Ascending aorta (tissue), 2 donors: Measurements from ENCODE around the gene DSC2. TPM values are rescaled to one million over a fixed set of nuclear protein-coding genes. Genes with fewer than 3 reads are reported as not detected.
A peak's percentile ranks its signal among the peaks of the same experiment; 100 is the strongest.
"Not testable (repeated sequence)": the region's sequence is repeated elsewhere in the genome, so short reads cannot be mapped to it uniquely, and the experiment has no call there.

ENCODE experiments used
- DNase-seq, 2 donors: peaks; one replicate each; pipeline ENCODE4 v3.0.0-alpha.2; 2019; ENCODE audit warnings: low spot score in 2 of 2
- H3K27ac ChIP-seq, 2 donors: fragments of 200-600 bp; sonication (generic); one replicate each; pipeline ENCODE4 v1.5.1; 2016 to 2017; ENCODE audit warnings: mild to moderate bottlenecking in 1 of 2
- H3K27me3 ChIP-seq: fragments of 200-600 bp; sonication (generic); one replicate; pipeline ENCODE4 v1.5.1; 2017
- H3K36me3 ChIP-seq, 2 donors: fragments of 200-600 bp; sonication (generic); one replicate each; pipeline ENCODE4 v1.5.1; 2016
- H3K4me1 ChIP-seq, 2 donors: fragments of 200-600 bp; sonication (generic); one replicate each; pipeline ENCODE4 v1.5.1; 2016 to 2017; ENCODE audit warnings: mild to moderate bottlenecking in 1 of 2
- H3K4me3 ChIP-seq, 2 donors: fragments of 200-600 bp; sonication (generic); one replicate each; pipeline ENCODE4 v1.5.1; 2016 to 2017; ENCODE audit warnings: mild to moderate bottlenecking in 1 of 2
- H3K9me3 ChIP-seq, 2 donors: fragments of 200-600 bp; sonication (generic); one replicate each; pipeline ENCODE4 v1.5.1; 2016
- CTCF ChIP-seq, 3 experiments: fragments of 200-600 bp in 2 of 3; fragments of 450-650 bp in 1 of 3; sonication (generic) in 2 of 3; IDR thresholded peaks; one replicate each; pipeline ENCODE4 v1.5.1; 2016 to 2019; ENCODE audit warnings: antibody characterized with exemption in 3 of 3, mild to moderate bottlenecking in 1 of 3, moderate library complexity in 1 of 3
- intact Hi-C: fragments of 100-400 bp; cut with DNase I; formaldehyde crosslinking; loops from one replicate; pipeline ENCODE4 v1.15.1; 2023
- total RNA-seq: library from RNA; depleted of rRNA; stranded (reverse); fragments of >200 nt; gene quantifications from one replicate; pipeline ENCODE4 v1.1.0, GENCODE V29; 2016

The DSC2 gene
- total RNA-seq, 1 donor from 2014 or later, result 4.4 TPM

GRCh38 chr18:31042406-31043181 lies 59.6 kb downstream of the DSC2 start, which contains the start of gene DSC3:
Gene DSC3, minus strand, starts transcription at chr18:31042742. Its CDS starts 82 bp downstream, at chr18:31042660.
- TF ChIP-seq CTCF (IDR thresholded peaks at IDR 0.05), result no peak
- Histone ChIP-seq H3K27me3 (peaks cover 11% of the 10 kb centered on the region), H3K9me3 (no peaks in the 10 kb centered on the region), H3K4me3 (peak within 1 kb of the TSS; percentile 30 to 50), H3K36me3 (no peaks in the 10 kb centered on the region), H3K27ac (no peak within 1 kb of the TSS), H3K4me1 (no peaks in the 10 kb centered on the region)
- no peak for DNase-seq
- intact Hi-C loops, result no loop called here

- no peaks in the 10 kb centered on the region for H3K4me1 ChIP-seq
- no peak for DNase-seq
- no peak overlapping the region for H3K27ac ChIP-seq
- peak overlapping the region; percentile 21 to 50 for H3K4me3 ChIP-seq
- no peak for TF ChIP-seq CTCF (IDR thresholded peaks at IDR 0.05)
- no peaks in the 10 kb centered on the region for H3K9me3 ChIP-seq
- peaks cover 11% of the 10 kb centered on the region for H3K27me3 ChIP-seq
- intact Hi-C loops, result no loop called here
- H3K36me3 ChIP-seq, result no peaks in the 10 kb centered on the region
Measured at GRCh38 chr18:31042084-31042405, 60.2 kb downstream of the DSC2 start.

- intact Hi-C loops, result no loop called here
- DNase-seq, result no peak
- no peak for TF ChIP-seq CTCF (IDR thresholded peaks at IDR 0.05)
- Histone ChIP-seq H3K27ac (no peak overlapping the region), H3K27me3 (peaks cover 11% of the 10 kb centered on the region), H3K4me1 (no peaks in the 10 kb centered on the region), H3K4me3 (peak overlapping the region; percentile 30 to 42), H3K36me3 (no peaks in the 10 kb centered on the region), H3K9me3 (no peaks in the 10 kb centered on the region)
Measured at GRCh38 chr18:31041271-31042083, 60.7 kb downstream of the DSC2 start.

- no peak overlapping the region for H3K27ac ChIP-seq
- H3K36me3 ChIP-seq, result no peaks in the 10 kb centered on the region
- H3K4me3 ChIP-seq, result peak overlapping the region in 1 of 2 donors; percentile 30
- H3K27me3 ChIP-seq, result peaks cover 11% of the 10 kb centered on the region
- H3K9me3 ChIP-seq, result no peaks in the 10 kb centered on the region
- no peak for TF ChIP-seq CTCF (IDR thresholded peaks at IDR 0.05)
- H3K4me1 ChIP-seq, result no peaks in the 10 kb centered on the region
- DNase-seq, result no peak
- intact Hi-C loops, result no loop called here
Measured at GRCh38 chr18:31040686-31041270, 61.4 kb downstream of the DSC2 start.

GRCh38 chr18:31039426-31039825 lies 62.8 kb downstream of the DSC2 start:
- H3K27ac ChIP-seq, result no peak overlapping the region
- H3K27me3 ChIP-seq, result peaks cover 11% of the 10 kb centered on the region
- H3K4me3 ChIP-seq, result no peak overlapping the region
- no peaks in the 10 kb centered on the region for H3K9me3 ChIP-seq
- TF ChIP-seq CTCF (IDR thresholded peaks at IDR 0.05), result no peak
- H3K36me3 ChIP-seq, result no peaks in the 10 kb centered on the region
- DNase-seq, result no peak
- intact Hi-C loops, result no loop called here
- H3K4me1 ChIP-seq, result no peaks in the 10 kb centered on the region

- H3K9me3 ChIP-seq, intact Hi-C loops, H3K4me1 ChIP-seq: not testable (repeated sequence)
Measured at GRCh38 chr18:31037686-31038085, 64.5 kb downstream of the DSC2 start.

More at GRCh38 chr18:31037686-31038085, 64.5 kb downstream of the DSC2 start:
- not testable (repeated sequence) for H3K27ac ChIP-seq, H3K36me3 ChIP-seq, DNase-seq, H3K4me3 ChIP-seq
- peaks cover 11% of the 10 kb centered on the region for H3K27me3 ChIP-seq
